CD14-positive monocyte (primary cell): ENCODE measurements around the gene KL. TPM values are rescaled to one million over a fixed set of nuclear protein-coding genes. Genes with fewer than 3 reads are reported as not detected.

Source experiments
- DNase-seq, 3 donors: peaks; one replicate each; pipeline ENCODE4 v3.0.0-alpha.2; 2011 to 2022
- H2AFZ ChIP-seq: 2 replicates; pipeline ENCODE4 v1.6.0; 2012; ENCODE audit warnings: mild to moderate bottlenecking, low read depth, low read length, inconsistent platforms; ENCODE audit not compliant: insufficient read depth, poor library complexity, severe bottlenecking
- H3K27ac ChIP-seq, 2 donors: 1 replicate in 1 of 2; 2 replicates in 1 of 2; pipeline ENCODE4 v1.5.1; 2012 to 2013; ENCODE audit warnings: low read length in 2 of 2, control low read depth in 1 of 2, inconsistent platforms in 1 of 2, low read depth in 1 of 2, mild to moderate bottlenecking in 1 of 2
- H3K27me3 ChIP-seq, 2 donors: one replicate each; pipeline versions ENCODE4 v1.6.0 to v1.6.1; 2011 to 2013; ENCODE audit warnings: low read length in 2 of 2; ENCODE audit not compliant: control insufficient read depth in 2 of 2, insufficient read depth in 2 of 2
- H3K36me3 ChIP-seq, 2 donors: replicated peaks in 1 of 2; 1 replicate in 1 of 2; 2 replicates in 1 of 2; pipeline versions ENCODE4 v1.5.1 to v1.6.1; 2012 to 2013; ENCODE audit warnings: low read length in 2 of 2, control low read depth in 1 of 2, inconsistent platforms in 1 of 2, mild to moderate bottlenecking in 1 of 2; ENCODE audit not compliant: insufficient read depth in 2 of 2, control insufficient read depth in 1 of 2
- H3K4me1 ChIP-seq, 2 donors: 1 replicate in 1 of 2; 2 replicates in 1 of 2; pipeline versions ENCODE4 v1.5.1 to v1.6.1; 2012 to 2013; ENCODE audit warnings: low read length in 2 of 2, control low read depth in 1 of 2, inconsistent platforms in 1 of 2, mild to moderate bottlenecking in 1 of 2, moderate library complexity in 1 of 2; ENCODE audit not compliant: insufficient read depth in 2 of 2, control insufficient read depth in 1 of 2
- H3K4me2 ChIP-seq: replicated peaks from 2 replicates; pipeline ENCODE3; 2012; ENCODE audit warnings: low read length, moderate library complexity, mild to moderate bottlenecking; ENCODE audit not compliant: poor library complexity, severe bottlenecking; ENCODE audit errors: extremely low read depth
- H3K4me3 ChIP-seq, 3 experiments: fragments of 200-600 bp in 1 of 3; sonication (generic) in 1 of 3; replicated peaks in 1 of 3; 1 replicate in 2 of 3; 2 replicates in 1 of 3; pipeline ENCODE4 v1.5.1; 2011 to 2013; ENCODE audit warnings: low read length in 3 of 3, mild to moderate bottlenecking in 3 of 3, control low read depth in 2 of 3, low read depth in 2 of 3, inconsistent platforms in 1 of 3, moderate library complexity in 1 of 3
- H3K79me2 ChIP-seq: 2 replicates; pipeline ENCODE4 v1.6.0; 2012; ENCODE audit warnings: mild to moderate bottlenecking, control low read depth, inconsistent platforms, low read length, moderate library complexity; ENCODE audit not compliant: insufficient read depth
- H3K9ac ChIP-seq: 2 replicates; pipeline ENCODE4 v1.6.0; 2017; ENCODE audit warnings: low read length, mild to moderate bottlenecking; ENCODE audit not compliant: insufficient read depth, poor library complexity, severe bottlenecking
- H3K9me3 ChIP-seq, 2 donors: replicated peaks in 1 of 2; 1 replicate in 1 of 2; 2 replicates in 1 of 2; pipeline versions ENCODE4 v1.5.1 to v1.6.1; 2012 to 2013; ENCODE audit warnings: low read length in 2 of 2, control low read depth in 1 of 2; ENCODE audit not compliant: control insufficient read depth in 1 of 2, insufficient read depth in 1 of 2
- H4K20me1 ChIP-seq: 2 replicates; pipeline ENCODE4 v1.6.0; 2012; ENCODE audit warnings: mild to moderate bottlenecking, low read length, control low read depth, moderate library complexity; ENCODE audit not compliant: insufficient read depth
- H3K27ac Mint-ChIP-seq, 7 donors: one replicate each; pipeline ENCODE4 v1.8.0; 2020; ENCODE audit warnings: mild to moderate bottlenecking in 7 of 7, mixed read lengths in 7 of 7, moderate library complexity in 6 of 7, inconsistent platforms in 2 of 7
- H3K27me3 Mint-ChIP-seq, 3 donors: one replicate each; pipeline ENCODE4 v1.8.0; 2021 to 2022; ENCODE audit warnings: low read depth in 3 of 3, mild to moderate bottlenecking in 3 of 3, mixed read lengths in 3 of 3, moderate library complexity in 3 of 3, inconsistent platforms in 1 of 3
- H3K36me3 Mint-ChIP-seq, 2 donors: one replicate each; pipeline ENCODE4 v1.8.0; 2020; ENCODE audit warnings: mixed read lengths in 2 of 2, inconsistent platforms in 1 of 2, mild to moderate bottlenecking in 1 of 2
- H3K4me1 Mint-ChIP-seq: one replicate; pipeline ENCODE4 v1.8.0; 2020; ENCODE audit warnings: mild to moderate bottlenecking, mixed read lengths
- H3K4me3 Mint-ChIP-seq, 2 donors: one replicate each; pipeline ENCODE4 v1.8.0; 2020; ENCODE audit warnings: mild to moderate bottlenecking in 2 of 2, mixed read lengths in 2 of 2, moderate library complexity in 1 of 2
- H3K9me3 Mint-ChIP-seq, 7 donors: one replicate each; pipeline ENCODE4 v1.8.0; 2020 to 2022; ENCODE audit warnings: mixed read lengths in 7 of 7, mild to moderate bottlenecking in 6 of 7, moderate library complexity in 6 of 7, inconsistent platforms in 2 of 7
- WGBS: methylation state at CpG from one replicate; pipeline ENCODE4 v1.1.5; 2013; ENCODE audit warnings: missing lambda C conversion rate; ENCODE audit not compliant: insufficient coverage; 5-methylcytosine and 5-hydroxymethylcytosine counted together
- intact Hi-C, 2 donors: fragments of 100-400 bp; cut with micrococcal nuclease; formaldehyde crosslinking; loops; one replicate each; pipeline versions ENCODE4 v1.15.0 to v1.15.1; 2023
- polyA plus RNA-seq, 3 donors: library from polyadenylated mRNA; depleted of rRNA in 1 of 3; unstranded in 2 of 3; stranded (reverse) in 1 of 3; fragments of 300-500 nt in 2 of 3; fragments of >200 nt in 1 of 3; fragmentation: Illumina TruSeq in 2 of 3; gene quantifications; 1 replicate in 2 of 3; 2 replicates in 1 of 3; pipeline ENCODE4 v1.2.3, GENCODE V29; 2012 to 2021
- TF ChIP-seq, protein P1 (sequence below): fragments of 200-600 bp; IDR thresholded peaks from one replicate; pipeline ENCODE4 v1.8.0; 2022; ENCODE audit warnings: antibody characterized with exemption, mild to moderate bottlenecking

KL gene
- polyA plus RNA-seq, 3 donors: 0.24 to 1.4 (median 0.75) TPM

DNA sequence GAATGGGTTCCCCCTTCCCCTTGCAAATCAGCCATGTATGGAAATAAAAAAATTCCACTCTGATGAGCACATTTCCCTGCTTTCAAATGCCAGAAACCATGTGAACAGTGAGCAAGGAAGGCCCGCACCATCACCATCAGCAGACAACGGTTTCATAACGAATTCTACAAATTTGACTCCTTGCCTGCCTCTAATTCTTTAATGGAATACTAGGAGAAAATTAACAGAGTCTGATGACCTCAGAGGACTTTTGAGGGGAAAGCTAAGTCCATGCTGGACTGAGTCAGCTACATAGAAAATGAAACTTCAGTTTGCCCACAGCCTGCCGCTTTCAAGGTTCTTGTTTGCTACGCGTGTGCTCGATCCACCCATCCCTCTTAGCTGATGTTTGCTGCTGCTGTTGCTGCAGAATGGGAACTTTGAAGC, 46.7 kb upstream of the KL start:
- no CpG with 5 or more reads among the region's 7 CpGs for WGBS
- no peaks in the 10 kb centered on the region for H3K4me1 ChIP-seq
- H3K4me3 Mint-ChIP-seq: peak overlapping the region in 1 of 2 donors; percentile 21
- no peaks in the 10 kb centered on the region for H3K9me3 ChIP-seq
- H4K20me1 ChIP-seq: no peaks in the 10 kb centered on the region
- H3K79me2 ChIP-seq: no peaks in the 10 kb centered on the region
- DNase-seq: peak in 1 of 3 donors; percentile 37
- no peak overlapping the region for H3K9ac ChIP-seq
- no peaks in the 10 kb centered on the region for H3K36me3 ChIP-seq
- H2AFZ ChIP-seq: peak overlapping the region; percentile 23
- TF ChIP-seq, protein P1, sequence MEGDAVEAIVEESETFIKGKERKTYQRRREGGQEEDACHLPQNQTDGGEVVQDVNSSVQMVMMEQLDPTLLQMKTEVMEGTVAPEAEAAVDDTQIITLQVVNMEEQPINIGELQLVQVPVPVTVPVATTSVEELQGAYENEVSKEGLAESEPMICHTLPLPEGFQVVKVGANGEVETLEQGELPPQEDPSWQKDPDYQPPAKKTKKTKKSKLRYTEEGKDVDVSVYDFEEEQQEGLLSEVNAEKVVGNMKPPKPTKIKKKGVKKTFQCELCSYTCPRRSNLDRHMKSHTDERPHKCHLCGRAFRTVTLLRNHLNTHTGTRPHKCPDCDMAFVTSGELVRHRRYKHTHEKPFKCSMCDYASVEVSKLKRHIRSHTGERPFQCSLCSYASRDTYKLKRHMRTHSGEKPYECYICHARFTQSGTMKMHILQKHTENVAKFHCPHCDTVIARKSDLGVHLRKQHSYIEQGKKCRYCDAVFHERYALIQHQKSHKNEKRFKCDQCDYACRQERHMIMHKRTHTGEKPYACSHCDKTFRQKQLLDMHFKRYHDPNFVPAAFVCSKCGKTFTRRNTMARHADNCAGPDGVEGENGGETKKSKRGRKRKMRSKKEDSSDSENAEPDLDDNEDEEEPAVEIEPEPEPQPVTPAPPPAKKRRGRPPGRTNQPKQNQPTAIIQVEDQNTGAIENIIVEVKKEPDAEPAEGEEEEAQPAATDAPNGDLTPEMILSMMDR: no peak
- no peak overlapping the region for H3K4me3 ChIP-seq
- H3K27me3 ChIP-seq: no peaks in the 10 kb centered on the region
- peaks cover 0 to 6% (median 0%) of the 10 kb centered on the region in 7 donors for H3K9me3 Mint-ChIP-seq
- H3K36me3 Mint-ChIP-seq: no peaks in the 10 kb centered on the region
- H3K27me3 Mint-ChIP-seq: peaks cover 0 to 2% (median 0%) of the 10 kb centered on the region in 3 donors
- no peak overlapping the region for H3K27ac ChIP-seq
- no peak overlapping the region for H3K27ac Mint-ChIP-seq
- peaks cover 8% of the 10 kb centered on the region for H3K4me1 Mint-ChIP-seq
- no peak overlapping the region for H3K4me2 ChIP-seq
- intact Hi-C loops: no loop called here

DNA sequence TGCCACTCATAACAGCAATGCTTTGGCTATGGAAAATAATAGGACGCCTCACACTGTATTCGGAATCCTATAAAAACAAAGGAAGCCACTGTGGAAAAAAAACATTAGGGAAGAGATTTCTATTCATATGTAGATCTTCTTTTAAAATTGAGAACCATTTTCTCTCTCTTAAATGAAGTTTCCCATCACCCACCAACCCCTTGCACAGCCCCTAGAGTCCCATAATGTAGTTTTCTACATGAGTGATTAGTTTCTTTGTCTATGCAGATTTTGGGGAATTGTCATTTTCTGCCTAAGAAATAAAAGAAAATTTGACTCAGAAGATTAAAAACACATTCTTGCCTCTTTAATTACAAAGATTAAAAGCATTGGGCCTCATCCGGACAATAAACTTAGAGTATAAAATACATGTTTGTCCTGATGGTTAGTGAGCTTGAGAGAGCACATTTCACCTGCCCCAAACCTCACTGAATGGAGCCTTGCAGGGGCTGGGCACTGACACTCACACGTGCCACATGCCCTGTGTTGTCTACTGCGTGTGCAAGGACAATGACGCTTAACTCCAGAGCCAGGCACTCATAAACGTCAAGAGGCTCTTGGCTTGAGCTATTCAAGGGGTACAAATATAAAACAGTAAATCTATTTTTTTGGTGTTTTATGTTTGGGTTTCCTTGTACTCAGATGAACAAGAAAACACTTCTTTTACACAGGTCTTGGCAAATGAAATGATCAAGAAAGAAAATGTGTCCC, 40.0 kb upstream of the KL start:
- TF ChIP-seq, protein P1: no peak

More for the DNA sequence above, 40.0 kb upstream of the KL start:
- Histone ChIP-seq H3K4me1 (no peaks in the 10 kb centered on the region), H3K79me2 (no peaks in the 10 kb centered on the region), H3K27ac (no peak overlapping the region), H3K36me3 (no peaks in the 10 kb centered on the region), H2AFZ (no peak overlapping the region), H3K4me2 (no peak overlapping the region), H3K9me3 (no peaks in the 10 kb centered on the region), H3K4me3 (no peak overlapping the region), H4K20me1 (no peaks in the 10 kb centered on the region), H3K9ac (no peak overlapping the region), H3K27me3 (no peaks in the 10 kb centered on the region)
- no peak overlapping the region for H3K4me3 Mint-ChIP-seq
- intact Hi-C loops: no loop called here
- DNase-seq: no peak
- WGBS: no CpG with 5 or more reads among the region's 7 CpGs
- H3K9me3 Mint-ChIP-seq: peaks cover 0 to 3% (median 0%) of the 10 kb centered on the region in 7 donors
- H3K27ac Mint-ChIP-seq: no peak overlapping the region
- no peaks in the 10 kb centered on the region for H3K36me3 Mint-ChIP-seq
- H3K4me1 Mint-ChIP-seq: no peaks in the 10 kb centered on the region
- H3K27me3 Mint-ChIP-seq: peaks cover 0 to 2% (median 0%) of the 10 kb centered on the region in 3 donors
